ENCODE results near the gene ATP6V1B1. TPM values are rescaled to one million over a fixed set of nuclear protein-coding genes. Genes with fewer than 3 reads are reported as not detected.
A peak's percentile ranks its signal among the peaks of the same experiment; 100 is the strongest.

ATP6V1B1 gene
- total and polyA plus RNA-seq, 2 of the 4 experiments (the other 2 are of a cell fraction): 1.3 TPM; not detected in 1

DNA sequence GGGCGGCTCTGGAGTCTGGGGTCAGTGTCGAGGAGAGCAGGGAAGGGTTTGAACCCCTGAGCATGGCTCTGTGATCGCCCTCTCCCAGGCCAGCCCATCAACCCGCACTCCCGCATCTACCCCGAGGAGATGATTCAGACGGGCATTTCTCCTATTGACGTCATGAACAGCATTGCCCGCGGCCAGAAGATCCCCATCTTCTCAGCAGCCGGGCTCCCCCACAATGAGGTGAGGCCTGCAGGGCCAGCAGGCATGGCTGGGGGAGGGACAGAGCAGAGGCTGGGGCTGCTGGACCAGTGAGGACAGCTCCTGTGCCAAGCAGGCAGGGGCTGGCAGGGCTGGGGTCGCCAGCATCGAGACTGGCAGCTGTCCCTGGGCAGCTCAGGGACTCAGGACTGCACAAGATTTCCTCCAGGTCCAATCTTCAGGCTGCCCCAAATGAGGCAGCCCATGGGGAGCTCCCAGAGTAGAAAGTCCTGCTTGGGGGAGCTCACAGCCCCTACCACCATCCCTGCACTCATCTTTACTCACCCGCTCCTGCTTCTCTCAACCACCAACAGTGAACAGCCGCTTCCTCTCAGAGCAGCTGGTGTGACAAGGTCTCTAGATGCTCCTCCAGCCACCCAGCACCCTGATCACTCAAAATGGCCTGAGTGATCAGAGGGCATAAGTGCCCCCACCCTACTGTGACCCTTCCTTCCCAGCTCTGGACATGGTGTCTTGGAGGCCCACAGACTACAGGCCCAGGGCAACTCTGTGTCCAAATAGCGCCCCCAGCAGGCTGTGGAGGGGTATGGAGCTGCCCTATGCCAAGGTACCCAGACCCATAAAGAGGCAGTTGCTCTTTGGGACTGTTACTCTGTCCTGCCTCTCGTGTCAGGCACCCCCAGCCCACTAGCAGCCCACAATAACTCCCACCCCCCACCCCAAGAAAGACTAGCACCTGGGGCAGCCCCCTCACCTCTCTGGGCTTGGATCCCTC, 24.4 kb downstream of the ATP6V1B1 start (continued):
- no peak for TF ChIP-seq MAZ (IDR thresholded peaks at IDR 0.05; ENCODE audit: borderline replicate concordance, low read depth, low read length)

DNA sequence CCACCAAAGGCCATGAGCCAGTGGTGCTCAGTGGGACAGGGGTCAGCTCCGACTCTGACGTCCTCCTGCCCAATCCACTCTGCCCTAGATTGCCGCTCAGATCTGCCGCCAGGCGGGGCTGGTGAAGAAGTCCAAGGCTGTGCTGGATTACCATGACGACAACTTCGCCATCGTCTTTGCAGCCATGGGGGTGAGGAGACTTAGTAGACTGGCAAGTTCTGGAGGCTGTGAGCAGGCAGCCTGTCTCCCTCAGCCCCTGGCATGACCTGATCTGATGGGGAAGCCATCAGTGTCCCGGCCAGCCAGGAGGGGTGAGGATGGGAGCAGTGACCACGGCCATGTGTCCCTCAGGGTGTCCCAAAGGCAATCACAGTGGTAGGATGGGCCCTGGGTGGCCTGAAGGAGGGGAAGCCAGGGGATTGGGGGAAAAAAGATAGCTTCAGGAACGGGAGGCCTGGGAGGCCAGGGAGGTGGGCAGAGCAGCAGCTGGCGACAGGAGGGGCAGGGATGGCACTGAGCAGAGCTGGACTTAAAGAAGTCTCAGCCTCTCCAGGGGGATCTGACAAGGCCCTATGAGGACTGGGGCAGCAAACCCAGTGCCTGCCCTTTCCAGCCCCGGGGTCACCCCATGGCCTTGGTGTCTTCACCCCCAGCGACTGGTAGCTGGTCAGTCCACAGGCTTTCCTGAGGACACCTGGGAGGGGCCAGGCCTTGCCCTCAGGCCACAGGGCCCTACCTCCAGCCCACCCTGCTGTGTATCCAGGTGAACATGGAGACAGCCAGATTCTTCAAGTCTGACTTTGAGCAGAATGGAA, 25.3 kb downstream of the ATP6V1B1 start:
- DNase-seq (no peak), ATAC-seq (ENCODE audit: low read depth) (no peak)
- TF ChIP-seq RAD21 (IDR thresholded peaks at IDR 0.05; ENCODE audit: low read length) (no peak), BHLHE40 (IDR thresholded peaks at IDR 0.05; ENCODE audit: low read depth, low read length) (no peak), MAZ (IDR thresholded peaks at IDR 0.05; ENCODE audit: borderline replicate concordance, low read depth, low read length) (no peak), MXI1 (IDR thresholded peaks at IDR 0.05; ENCODE audit: borderline replicate concordance, low read depth, low read length) (no peak), NFE2L2 (IDR thresholded peaks at IDR 0.05; ENCODE audit: low read depth, low read length) (no peak), FOS (IDR thresholded peaks at IDR 0.05; ENCODE audit: low read depth, low read length) (no peak), RCOR1 (IDR thresholded peaks at IDR 0.05; ENCODE audit: insufficient replicate concordance, low read length) (no peak), CHD1 (IDR thresholded peaks at IDR 0.05; ENCODE audit: low read depth, low read length) (no peak)
- TF ChIP-seq, protein P1, sequence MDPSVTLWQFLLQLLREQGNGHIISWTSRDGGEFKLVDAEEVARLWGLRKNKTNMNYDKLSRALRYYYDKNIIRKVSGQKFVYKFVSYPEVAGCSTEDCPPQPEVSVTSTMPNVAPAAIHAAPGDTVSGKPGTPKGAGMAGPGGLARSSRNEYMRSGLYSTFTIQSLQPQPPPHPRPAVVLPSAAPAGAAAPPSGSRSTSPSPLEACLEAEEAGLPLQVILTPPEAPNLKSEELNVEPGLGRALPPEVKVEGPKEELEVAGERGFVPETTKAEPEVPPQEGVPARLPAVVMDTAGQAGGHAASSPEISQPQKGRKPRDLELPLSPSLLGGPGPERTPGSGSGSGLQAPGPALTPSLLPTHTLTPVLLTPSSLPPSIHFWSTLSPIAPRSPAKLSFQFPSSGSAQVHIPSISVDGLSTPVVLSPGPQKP (IDR thresholded peaks at IDR 0.05; ENCODE audit: borderline replicate concordance, low read depth, low read length): no peak
- H2AK5ac ChIP-seq (ENCODE audit: low read depth, low read length): no peak overlapping the region
- H3K9me1 ChIP-seq (ENCODE audit: insufficient read depth, low read length): no peaks in the 10 kb centered on the region
- H3K4ac ChIP-seq (ENCODE audit: low read depth, low read length): no peak overlapping the region
- BruUV-seq (replicated peaks): no TSS peak
- no peak overlapping the region for H3K23ac ChIP-seq (ENCODE audit: low read depth, low read length)
- no peak overlapping the region for H3K27ac ChIP-seq (ENCODE audit: insufficient read depth, low read length)
- no peaks in the 10 kb centered on the region for H3K36me3 ChIP-seq (ENCODE audit: control insufficient read depth, insufficient read depth, low read length)
- no peak overlapping the region for H3K4me2 ChIP-seq (ENCODE audit: low read depth, low read length)
- H3K4me3 ChIP-seq (ENCODE audit: insufficient read depth, low read depth, low read length): no peak overlapping the region
- H4K20me1 ChIP-seq (ENCODE audit: insufficient read depth, low read length): no peaks in the 10 kb centered on the region
- H2AK9ac ChIP-seq (replicated peaks; ENCODE audit: low read depth, low read length, poor library complexity): peak overlapping the region; percentile 28
- H2BK20ac ChIP-seq (ENCODE audit: low read depth, low read length): no peak overlapping the region
- H3K18ac ChIP-seq (ENCODE audit: low read depth, low read length): no peak overlapping the region
- in situ Hi-C loops (cut with MboI; ENCODE audit: low sequenced_read_pairs): no loop called here
- ChIA-PET CTCF (interaction anchor here (1.5 to 2.3 kb wide), 2 partner anchors 13 kb away, joined by 5 to 7 read pairs; no protein-coding TSS in a partner anchor), POLR2A (ENCODE audit: unreplicated experiment) (no interaction called here)
- no peak overlapping the region for H2BK15ac ChIP-seq (ENCODE audit: low read depth, low read length)
- no peaks in the 10 kb centered on the region for H3K9me3 ChIP-seq (ENCODE audit: control insufficient read depth, insufficient read depth, low read length)
- H3K56ac ChIP-seq (ENCODE audit: extremely low read depth, insufficient read depth, low read length): no peak overlapping the region
- H3K27me3 ChIP-seq (ENCODE audit: control insufficient read depth, insufficient read depth, low read length): peaks cover 5% of the 10 kb centered on the region; the same call in 1 of the 2 replicates
- no peak overlapping the region for H4K5ac ChIP-seq (ENCODE audit: low read depth, low read length)
- H4K91ac ChIP-seq (ENCODE audit: insufficient read depth, low read depth, low read length): no peak overlapping the region
- no peak overlapping the region for H3K14ac ChIP-seq (replicated peaks; ENCODE audit: low read depth, low read length)
- no peak overlapping the region for H2BK120ac ChIP-seq (ENCODE audit: low read depth, low read length)
- WGBS, 2 experiments (ENCODE audit: extremely low coverage in 2 of 2, insufficient read length in 1 of 2): 71% methylated on average over 11 of the region's 14 CpGs; no CpG with 5 or more reads in 1 of the 2 experiments
- no peaks in the 10 kb centered on the region for H3K79me1 ChIP-seq (ENCODE audit: low read depth in 1 of 2, low read length in 2 of 2)
- no peak overlapping the region for H2BK5ac ChIP-seq (ENCODE audit: low read depth, low read length, poor library complexity, severe bottlenecking)
- no peak overlapping the region for H3K9ac ChIP-seq (ENCODE audit: low read depth, low read length)
- no peak overlapping the region for H2AFZ ChIP-seq (replicated peaks; ENCODE audit: low read length, poor library complexity)
- no peaks in the 10 kb centered on the region for H3K4me1 ChIP-seq (ENCODE audit: control insufficient read depth, insufficient read depth, low read length)
- intact Hi-C loops (cut with micrococcal nuclease): no loop called here
- dilution Hi-C loops (cut with HindIII; ENCODE audit: low sequenced_read_pairs, unreplicated experiment): no loop called here
- no peak overlapping the region for H4K8ac ChIP-seq (ENCODE audit: low read depth in 2 of 2, low read length in 2 of 2)

All from IMR-90 (cell line).